Gastroesophageal sphincter (tissue), 4 donors: ENCODE data around the gene ATP6V1C2. TPM values are rescaled to one million over a fixed set of nuclear protein-coding genes. Genes with fewer than 3 reads are reported as not detected.

Experiments used
- ATAC-seq: fragments of 150-250 bp; one replicate; pipeline ENCODE4 v1.9.1; 2016; ENCODE audit warnings: mild to moderate bottlenecking, moderate library complexity
- H3K27ac ChIP-seq, 4 donors: fragments of 200-600 bp; sonication (generic) in 3 of 4; 1 replicate in 3 of 4; 2 replicates in 1 of 4; pipeline ENCODE4 v1.5.1; 2016 to 2019
- H3K27me3 ChIP-seq: fragments of 200-600 bp; sonication (generic); one replicate; pipeline ENCODE4 v1.5.1; 2019
- H3K36me3 ChIP-seq, 2 donors: fragments of 200-600 bp; sonication (generic); one replicate each; pipeline ENCODE4 v1.5.1; 2019; ENCODE audit warnings: control low read depth in 1 of 2
- H3K4me1 ChIP-seq, 3 donors: fragments of 200-600 bp; sonication (generic); 1 replicate in 2 of 3; 2 replicates in 1 of 3; pipeline ENCODE4 v1.5.1; 2016 to 2019; ENCODE audit warnings: control low read depth in 2 of 3
- H3K4me3 ChIP-seq, 2 donors: fragments of 200-600 bp; sonication (generic); one replicate each; pipeline ENCODE4 v1.5.1; 2019; ENCODE audit warnings: mild to moderate bottlenecking in 1 of 2, moderate library complexity in 1 of 2
- H3K9me3 ChIP-seq, 3 donors: fragments of 200-600 bp; sonication (generic); one replicate each; pipeline ENCODE4 v1.5.1; 2017 to 2019; ENCODE audit warnings: control low read depth in 2 of 3
- EP300 ChIP-seq: sonication (generic); formaldehyde crosslinking; IDR thresholded peaks from one replicate; pipeline ENCODE4 v1.6.1; 2017; ENCODE audit warnings: antibody characterized with exemption, mild to moderate bottlenecking
- POLR2A ChIP-seq, 2 donors: fragments of 450-650 bp; IDR thresholded peaks; one replicate each; pipeline ENCODE4 v1.6.1; 2017; ENCODE audit warnings: antibody characterized with exemption in 2 of 2, mild to moderate bottlenecking in 2 of 2, moderate library complexity in 1 of 2
- POLR2AphosphoS5 ChIP-seq: sonication (generic); formaldehyde crosslinking; IDR thresholded peaks from one replicate; pipeline ENCODE4 v1.6.1; 2017; ENCODE audit warnings: antibody characterized with exemption
- WGBS, 2 donors: methylation state at CpG; one replicate each; pipeline ENCODE4 v1.1.5; 2018; ENCODE audit warnings: low coverage in 1 of 2; 5-methylcytosine and 5-hydroxymethylcytosine counted together
- total RNA-seq, 4 donors: library from RNA; depleted of rRNA; stranded (reverse); fragments of >200 nt; gene quantifications; one replicate each; pipeline ENCODE4 v1.1.0, GENCODE V29; 2016
- TF ChIP-seq, protein P1 (sequence below), 4 experiments: fragments of 200-600 bp in 2 of 4; fragments of 450-650 bp in 2 of 4; sonication (generic) in 1 of 4; IDR thresholded peaks; one replicate each; pipeline ENCODE4 v1.5.1; 2017 to 2019; ENCODE audit warnings: antibody characterized with exemption in 4 of 4, mild to moderate bottlenecking in 2 of 4, moderate library complexity in 2 of 4

Gene ATP6V1C2
- total RNA-seq, 4 donors from 2014 or later = 0.42 to 0.45 TPM; not detected in 2

DNA sequence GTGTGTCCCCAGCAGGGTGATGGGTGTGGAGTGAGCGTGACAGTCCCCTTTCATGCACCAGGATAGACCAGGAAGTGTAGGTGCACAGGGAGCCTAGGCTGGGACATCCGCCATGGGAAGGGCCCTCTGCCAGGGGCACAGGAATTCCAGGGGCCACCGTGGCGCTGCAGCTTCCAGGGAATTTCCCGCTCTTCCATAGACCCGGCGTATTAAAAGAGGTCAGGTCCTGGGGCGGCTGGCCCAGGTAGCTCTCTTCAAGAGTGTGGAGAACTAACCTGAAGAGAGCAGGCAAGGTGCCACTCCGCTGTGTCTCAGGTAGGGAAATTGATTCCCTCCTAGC lies 42.0 kb downstream of the ATP6V1C2 start:
- ATAC-seq = no peak
- no peak overlapping the region for H3K27ac ChIP-seq
- H3K27me3 ChIP-seq = peaks cover 14% of the 10 kb centered on the region
- 94% methylated on average over 5 of the region's 9 CpGs; no CpG with 5 or more reads in 1 of the 2 donors for WGBS, 2 donors
- no peak overlapping the region for H3K4me3 ChIP-seq
- no peaks in the 10 kb centered on the region for H3K36me3 ChIP-seq
- no peaks in the 10 kb centered on the region for H3K9me3 ChIP-seq
- no peak for TF ChIP-seq POLR2AphosphoS5
- TF ChIP-seq, protein P1, sequence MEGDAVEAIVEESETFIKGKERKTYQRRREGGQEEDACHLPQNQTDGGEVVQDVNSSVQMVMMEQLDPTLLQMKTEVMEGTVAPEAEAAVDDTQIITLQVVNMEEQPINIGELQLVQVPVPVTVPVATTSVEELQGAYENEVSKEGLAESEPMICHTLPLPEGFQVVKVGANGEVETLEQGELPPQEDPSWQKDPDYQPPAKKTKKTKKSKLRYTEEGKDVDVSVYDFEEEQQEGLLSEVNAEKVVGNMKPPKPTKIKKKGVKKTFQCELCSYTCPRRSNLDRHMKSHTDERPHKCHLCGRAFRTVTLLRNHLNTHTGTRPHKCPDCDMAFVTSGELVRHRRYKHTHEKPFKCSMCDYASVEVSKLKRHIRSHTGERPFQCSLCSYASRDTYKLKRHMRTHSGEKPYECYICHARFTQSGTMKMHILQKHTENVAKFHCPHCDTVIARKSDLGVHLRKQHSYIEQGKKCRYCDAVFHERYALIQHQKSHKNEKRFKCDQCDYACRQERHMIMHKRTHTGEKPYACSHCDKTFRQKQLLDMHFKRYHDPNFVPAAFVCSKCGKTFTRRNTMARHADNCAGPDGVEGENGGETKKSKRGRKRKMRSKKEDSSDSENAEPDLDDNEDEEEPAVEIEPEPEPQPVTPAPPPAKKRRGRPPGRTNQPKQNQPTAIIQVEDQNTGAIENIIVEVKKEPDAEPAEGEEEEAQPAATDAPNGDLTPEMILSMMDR (IDR thresholded peaks at IDR 0.05) = no peak
- no peak for TF ChIP-seq EP300
- no peak for TF ChIP-seq POLR2A (IDR thresholded peaks at IDR 0.05)
- no peaks in the 10 kb centered on the region for H3K4me1 ChIP-seq

DNA sequence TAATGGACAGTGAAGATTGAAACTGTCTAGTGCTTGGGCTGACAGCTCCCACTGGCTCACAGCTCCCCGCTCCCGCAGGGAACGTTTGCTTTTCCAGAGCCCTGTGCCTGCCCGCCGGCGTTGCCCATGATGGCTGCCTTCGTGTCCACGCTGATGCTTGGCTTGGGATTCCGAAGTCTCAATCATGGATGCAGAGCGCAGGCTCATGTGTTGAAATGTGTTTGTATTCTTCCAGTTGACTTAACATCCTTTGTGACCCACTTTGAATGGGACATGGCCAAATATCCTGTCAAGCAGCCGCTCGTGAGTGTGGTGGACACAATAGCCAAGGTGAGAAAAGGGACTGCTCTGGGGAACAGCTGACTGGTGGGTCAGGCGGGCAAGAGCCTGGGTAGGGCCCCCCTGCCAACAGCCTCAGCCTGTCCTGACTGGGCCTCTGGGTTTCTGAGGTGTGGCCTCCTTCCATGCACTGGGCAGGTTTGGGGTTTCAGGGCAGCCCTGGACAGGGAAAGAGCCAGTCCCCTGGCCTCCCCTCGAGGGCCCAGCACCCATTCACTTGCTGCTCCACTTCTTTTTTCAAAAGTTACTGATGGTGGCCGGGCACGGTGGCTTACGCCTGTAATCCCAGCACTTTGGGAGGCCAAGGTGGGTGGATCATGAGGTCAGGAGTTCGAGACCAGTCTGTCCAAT lies 42.8 kb downstream of the ATP6V1C2 start:
- Histone ChIP-seq H3K36me3 (no peaks in the 10 kb centered on the region), H3K27me3 (peaks cover 14% of the 10 kb centered on the region), H3K4me3 (no peak overlapping the region), H3K27ac (no peak overlapping the region), H3K4me1 (no peaks in the 10 kb centered on the region), H3K9me3 (no peaks in the 10 kb centered on the region)
- WGBS, 2 donors = 75% methylated on average over 11 of the region's 18 CpGs; no CpG with 5 or more reads in 1 of the 2 donors
- no peak for ATAC-seq
- TF ChIP-seq POLR2AphosphoS5 = no peak
- TF ChIP-seq POLR2A (IDR thresholded peaks at IDR 0.05) = no peak

DNA sequence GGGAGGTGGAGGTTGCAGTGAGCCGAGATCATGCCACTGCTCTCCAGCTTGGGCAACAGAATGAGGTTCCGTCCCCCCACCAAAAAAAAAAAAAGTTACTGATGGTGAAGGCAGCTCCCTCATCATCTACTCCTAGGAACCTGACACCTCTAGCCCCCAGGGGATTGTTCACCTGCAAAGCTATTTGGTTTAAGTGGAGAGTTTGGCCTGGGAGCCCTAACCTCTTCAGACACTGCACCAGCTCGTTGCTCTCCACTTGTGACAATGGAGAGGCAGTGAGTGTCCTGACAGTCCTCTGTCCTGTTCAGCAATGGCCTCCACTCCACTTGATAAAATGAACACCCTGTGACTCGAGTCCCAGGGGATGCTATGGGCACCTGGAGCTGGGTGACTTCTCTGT lies 43.5 kb downstream of the ATP6V1C2 start:
- H3K27me3 ChIP-seq = peaks cover 14% of the 10 kb centered on the region
- H3K27ac ChIP-seq = no peak overlapping the region
- no peaks in the 10 kb centered on the region for H3K9me3 ChIP-seq
- no peaks in the 10 kb centered on the region for H3K36me3 ChIP-seq
- ATAC-seq = no peak
- H3K4me3 ChIP-seq = no peak overlapping the region
- 80% methylated on average over 2 of the region's 4 CpGs; no CpG with 5 or more reads in 1 of the 2 donors for WGBS, 2 donors
- TF ChIP-seq POLR2AphosphoS5 (no peak), POLR2A (IDR thresholded peaks at IDR 0.05) (no peak), EP300 (no peak)
- TF ChIP-seq, protein P1 (IDR thresholded peaks at IDR 0.05) = no peak
- H3K4me1 ChIP-seq = no peaks in the 10 kb centered on the region

DNA sequence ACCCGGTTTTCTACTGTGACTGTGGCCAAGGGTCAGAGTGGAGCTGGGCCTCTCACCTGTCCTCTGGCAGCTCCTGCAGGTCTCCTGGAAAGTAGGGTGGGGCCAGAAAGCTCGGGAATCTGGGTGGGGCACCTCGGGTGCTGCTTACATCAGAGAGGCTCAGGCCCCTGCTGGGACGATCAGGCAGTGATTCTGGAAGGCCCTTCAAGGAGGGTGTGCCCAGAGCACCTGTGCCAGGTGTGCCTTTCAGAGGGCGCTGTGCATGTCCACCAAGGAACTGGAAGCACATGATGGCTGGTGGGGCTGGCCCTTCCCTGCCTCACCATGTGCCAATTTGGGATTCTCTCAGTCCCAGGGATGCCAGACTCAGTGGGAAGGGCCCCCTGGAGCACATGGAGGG lies 44.0 kb downstream of the ATP6V1C2 start:
- H3K4me3 ChIP-seq = no peak overlapping the region
- no peak for ATAC-seq
- TF ChIP-seq EP300 (no peak), POLR2AphosphoS5 (no peak), POLR2A (IDR thresholded peaks at IDR 0.05) (no peak)
- TF ChIP-seq, protein P1 (IDR thresholded peaks at IDR 0.05) = no peak
- no peaks in the 10 kb centered on the region for H3K9me3 ChIP-seq
- no CpG with 5 or more reads among the region's 5 CpGs for WGBS, 2 donors
- no peaks in the 10 kb centered on the region for H3K4me1 ChIP-seq
- H3K27me3 ChIP-seq = peaks cover 14% of the 10 kb centered on the region
- no peak overlapping the region for H3K27ac ChIP-seq
- no peaks in the 10 kb centered on the region for H3K36me3 ChIP-seq

DNA sequence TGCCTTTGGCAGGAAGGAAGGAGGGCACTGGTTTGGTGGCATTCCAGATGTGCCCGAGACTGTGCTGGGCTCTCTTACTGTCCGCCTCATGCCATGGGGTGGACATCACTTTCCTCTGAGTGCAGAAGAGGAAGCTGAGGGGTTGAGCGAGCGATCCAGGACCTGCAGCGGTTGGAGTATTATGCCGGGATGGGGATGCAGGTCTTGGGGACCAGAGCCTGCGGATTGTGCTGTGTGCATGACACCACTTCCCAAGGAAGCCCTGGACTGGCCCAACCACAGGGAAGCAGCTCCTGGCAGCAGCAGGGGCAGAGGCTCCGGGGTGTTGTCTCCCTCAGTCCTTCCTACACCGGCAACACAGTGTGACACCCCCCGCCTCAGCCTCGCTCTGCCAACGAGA lies 44.5 kb downstream of the ATP6V1C2 start:
- Histone ChIP-seq H3K4me3 (no peak overlapping the region), H3K27me3 (peaks cover 14% of the 10 kb centered on the region), H3K27ac (no peak overlapping the region), H3K4me1 (no peaks in the 10 kb centered on the region), H3K9me3 (no peaks in the 10 kb centered on the region), H3K36me3 (no peaks in the 10 kb centered on the region)
- 87 to 92% methylated on average over 3 to 4 of the region's 12 CpGs for WGBS, 2 donors
- TF ChIP-seq POLR2A (IDR thresholded peaks at IDR 0.05) = no peak
- TF ChIP-seq, protein P1 (IDR thresholded peaks at IDR 0.05) = no peak
- TF ChIP-seq EP300 = no peak
- no peak for TF ChIP-seq POLR2AphosphoS5
- no peak for ATAC-seq
